WERI-Rb-1 (cell line): Measurements from ENCODE around the gene ARHGEF12.

Source experiments
- DNase-seq: peaks from one replicate; pipeline ENCODE4 v3.0.0-alpha.2; 2020
- H3K27ac ChIP-seq: fragments of 250-450 bp; sonication (Bioruptor Pico); 2 replicates; pipeline ENCODE4 v1.5.1; 2020; ENCODE audit warnings: mild to moderate bottlenecking, moderate library complexity
- H3K27me3 ChIP-seq: fragments of 250-450 bp; sonication (Bioruptor Pico); 2 replicates; pipeline ENCODE4 v1.5.1; 2021; ENCODE audit warnings: mild to moderate bottlenecking, low read depth, moderate library complexity; ENCODE audit not compliant: insufficient read depth, severe bottlenecking
- H3K36me3 ChIP-seq: fragments of 250-450 bp; sonication (Bioruptor Pico); 2 replicates; pipeline ENCODE4 v1.5.1; 2020; ENCODE audit warnings: mild to moderate bottlenecking, moderate library complexity
- H3K4me3 ChIP-seq: 2 replicates; pipeline ENCODE4 v1.5.1; 2011; ENCODE audit warnings: low read depth, mild to moderate bottlenecking, control low read depth, low read length
- H3K9me3 ChIP-seq: fragments of 250-450 bp; sonication (Bioruptor Pico); 2 replicates; pipeline ENCODE4 v1.5.1; 2021; ENCODE audit warnings: mild to moderate bottlenecking, moderate library complexity; ENCODE audit not compliant: severe bottlenecking
- TF ChIP-seq, protein P1 (sequence below): IDR thresholded peaks from 2 replicates; pipeline ENCODE4 v1.5.1; 2011; ENCODE audit warnings: low read depth, mild to moderate bottlenecking, control low read depth, inconsistent platforms, low read length

ARHGEF12 gene

DNA sequence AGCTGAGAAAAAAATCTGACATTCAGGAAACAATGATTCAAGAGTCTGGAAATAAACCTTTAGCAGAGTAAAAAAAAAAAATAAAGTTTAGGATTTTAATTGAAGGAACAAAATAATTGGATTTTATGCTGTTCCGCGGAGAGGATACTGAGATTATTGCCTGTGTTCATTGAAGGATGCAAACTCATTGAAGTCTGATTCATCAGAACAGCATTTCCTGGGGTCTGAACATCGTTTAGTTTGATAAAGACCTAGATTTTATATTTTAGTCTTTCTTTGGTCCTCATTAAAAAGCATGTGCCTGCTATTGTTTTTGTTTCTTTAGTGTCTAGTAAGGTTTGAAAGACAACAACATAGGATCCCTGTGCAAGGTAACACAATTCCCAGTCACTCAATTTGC, 6.7 kb upstream of the ARHGEF12 start:
- no peaks in the 10 kb centered on the region for H3K9me3 ChIP-seq
- H3K27me3 ChIP-seq: no peaks in the 10 kb centered on the region
- H3K27ac ChIP-seq: no peak overlapping the region
- H3K4me3 ChIP-seq: no peak overlapping the region
- TF ChIP-seq, protein P1, sequence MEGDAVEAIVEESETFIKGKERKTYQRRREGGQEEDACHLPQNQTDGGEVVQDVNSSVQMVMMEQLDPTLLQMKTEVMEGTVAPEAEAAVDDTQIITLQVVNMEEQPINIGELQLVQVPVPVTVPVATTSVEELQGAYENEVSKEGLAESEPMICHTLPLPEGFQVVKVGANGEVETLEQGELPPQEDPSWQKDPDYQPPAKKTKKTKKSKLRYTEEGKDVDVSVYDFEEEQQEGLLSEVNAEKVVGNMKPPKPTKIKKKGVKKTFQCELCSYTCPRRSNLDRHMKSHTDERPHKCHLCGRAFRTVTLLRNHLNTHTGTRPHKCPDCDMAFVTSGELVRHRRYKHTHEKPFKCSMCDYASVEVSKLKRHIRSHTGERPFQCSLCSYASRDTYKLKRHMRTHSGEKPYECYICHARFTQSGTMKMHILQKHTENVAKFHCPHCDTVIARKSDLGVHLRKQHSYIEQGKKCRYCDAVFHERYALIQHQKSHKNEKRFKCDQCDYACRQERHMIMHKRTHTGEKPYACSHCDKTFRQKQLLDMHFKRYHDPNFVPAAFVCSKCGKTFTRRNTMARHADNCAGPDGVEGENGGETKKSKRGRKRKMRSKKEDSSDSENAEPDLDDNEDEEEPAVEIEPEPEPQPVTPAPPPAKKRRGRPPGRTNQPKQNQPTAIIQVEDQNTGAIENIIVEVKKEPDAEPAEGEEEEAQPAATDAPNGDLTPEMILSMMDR: no peak
- peaks cover 10% of the 10 kb centered on the region for H3K36me3 ChIP-seq
- no peak for DNase-seq

GRCh38 chr11:120330045-120330444, 6.2 kb upstream of the ARHGEF12 start:
- no peak for DNase-seq
- Histone ChIP-seq H3K27ac (no peak overlapping the region), H3K9me3 (no peaks in the 10 kb centered on the region), H3K4me3 (no peak overlapping the region), H3K27me3 (no peaks in the 10 kb centered on the region), H3K36me3 (peaks cover 10% of the 10 kb centered on the region)
- TF ChIP-seq, protein P1: no peak

- no peak for DNase-seq
- Histone ChIP-seq H3K9me3 (no peaks in the 10 kb centered on the region), H3K36me3 (peaks cover 11% of the 10 kb centered on the region), H3K27me3 (no peaks in the 10 kb centered on the region), H3K27ac (no peak overlapping the region), H3K4me3 (no peak overlapping the region)
- TF ChIP-seq, protein P1: no peak
Measured at GRCh38 chr11:120331301-120331996, 4.8 kb upstream of the ARHGEF12 start.

DNA sequence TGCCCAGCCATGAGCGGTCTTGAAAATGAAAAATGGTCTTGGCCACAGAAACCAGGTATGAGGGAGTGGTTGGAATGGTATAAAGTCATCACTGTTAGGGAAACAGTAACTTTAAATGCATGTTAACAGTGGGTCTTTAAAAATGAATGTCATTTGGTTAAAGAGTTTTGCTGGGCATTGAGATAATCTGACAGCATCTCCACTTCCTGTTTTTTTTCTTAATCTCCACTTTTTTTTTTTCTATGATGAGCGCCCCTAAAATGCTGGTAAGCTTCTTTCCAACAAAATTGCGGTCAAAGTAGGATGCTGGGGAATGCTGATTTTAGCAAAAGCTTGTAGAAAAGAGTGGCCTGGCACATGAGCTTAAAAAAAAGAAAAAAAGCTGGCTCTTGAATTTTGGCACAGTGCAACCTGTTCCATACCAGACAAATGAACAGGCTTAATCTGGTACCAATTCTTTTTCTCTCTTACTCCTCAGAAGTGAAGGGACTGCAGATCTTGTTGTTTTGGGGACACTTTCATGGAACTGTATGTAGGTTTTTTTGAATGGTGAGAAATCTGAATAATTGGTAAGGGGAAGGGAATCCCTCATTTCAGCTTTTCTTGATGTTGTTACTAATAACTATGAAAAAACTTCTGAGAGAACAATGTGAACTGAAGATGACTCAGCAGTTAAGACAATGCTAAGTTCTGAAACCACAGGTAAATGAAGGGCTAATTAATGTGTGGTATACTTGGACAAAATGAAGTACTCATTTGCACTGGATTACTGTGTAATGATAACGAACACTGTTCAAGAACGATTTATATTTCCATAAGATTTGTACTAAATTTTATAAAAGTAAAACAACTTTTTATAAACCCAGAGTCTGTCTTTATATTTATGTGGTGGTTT, 3.1 kb upstream of the ARHGEF12 start:
- Histone ChIP-seq H3K27me3 (no peaks in the 10 kb centered on the region), H3K4me3 (no peak overlapping the region), H3K9me3 (no peaks in the 10 kb centered on the region), H3K36me3 (peaks cover 13% of the 10 kb centered on the region), H3K27ac (no peak overlapping the region)
- DNase-seq: no peak
- TF ChIP-seq, protein P1: no peak

- no peak for DNase-seq
- Histone ChIP-seq H3K27ac (no peak overlapping the region), H3K9me3 (no peaks in the 10 kb centered on the region)
Measured at GRCh38 chr11:120333801-120334200, 2.4 kb upstream of the ARHGEF12 start.

More at GRCh38 chr11:120333801-120334200, 2.4 kb upstream of the ARHGEF12 start:
- Histone ChIP-seq H3K4me3 (no peak overlapping the region), H3K27me3 (no peaks in the 10 kb centered on the region), H3K36me3 (peaks cover 13% of the 10 kb centered on the region)
- TF ChIP-seq, protein P1: no peak
